Heart right ventricle (tissue), 16 donors: ENCODE measurements around the gene BTBD16. TPM values are rescaled to one million over a fixed set of nuclear protein-coding genes. Genes with fewer than 3 reads are reported as not detected.

Experiments used
- ATAC-seq, 8 donors: fragments of 200-7000 bp; cut with Tn5 transposase; one replicate each; pipeline ENCODE4 v1.9.1; 2020; ENCODE audit warnings: mild to moderate bottlenecking in 8 of 8, moderate library complexity in 8 of 8, moderate number of reproducible peaks in 1 of 8
- DNase-seq, 2 donors: peaks; one replicate each; pipeline ENCODE4 v3.0.0-alpha.2; 2020
- H3K27ac ChIP-seq, 10 donors: fragments of 200-600 bp; sonication (generic) in 2 of 10; one replicate each; pipeline versions ENCODE4 v1.5.0 to v1.8.0; 2020 to 2022; ENCODE audit warnings: mild to moderate bottlenecking in 3 of 10
- H3K27me3 ChIP-seq, 7 donors: fragments of 200-600 bp; one replicate each; pipeline ENCODE4 v1.8.0; 2021 to 2022; ENCODE audit warnings: mild to moderate bottlenecking in 2 of 7
- H3K36me3 ChIP-seq, 9 donors: fragments of 200-600 bp; sonication (generic) in 1 of 9; one replicate each; pipeline versions ENCODE4 v1.5.0 to v1.8.0; 2020 to 2022; ENCODE audit warnings: mild to moderate bottlenecking in 2 of 9
- H3K4me1 ChIP-seq, 9 donors: fragments of 200-600 bp; sonication (generic) in 1 of 9; one replicate each; pipeline versions ENCODE4 v1.5.0 to v1.8.0; 2020 to 2022; ENCODE audit warnings: mild to moderate bottlenecking in 4 of 9
- H3K4me3 ChIP-seq, 10 donors: fragments of 200-600 bp; sonication (generic) in 2 of 10; one replicate each; pipeline versions ENCODE4 v1.5.0 to v1.8.0; 2020 to 2022; ENCODE audit warnings: mild to moderate bottlenecking in 7 of 10, moderate library complexity in 2 of 10
- H3K9me3 ChIP-seq, 11 donors: fragments of 200-600 bp in 10 of 11; sonication (generic) in 2 of 11; one replicate each; pipeline versions ENCODE4 v1.5.0 to v1.8.0; 2013 to 2022; ENCODE audit warnings: mild to moderate bottlenecking in 2 of 11, control low read depth in 1 of 11, moderate library complexity in 1 of 11
- WGBS, 2 donors: extraction: QIAGEN DNeasy Blood & Tissue Kit; methylation state at CpG; one replicate each; pipeline ENCODE4 v1.1.7; 2013; ENCODE audit warnings: inconsistent platforms in 1 of 2; 5-methylcytosine and 5-hydroxymethylcytosine counted together
- intact Hi-C, 10 donors: fragments of 100-400 bp; cut with DNase I; formaldehyde crosslinking; loops; one replicate each; pipeline versions ENCODE4 v1.11.1 to v1.14.2; 2022
- long read RNA-seq, 3 donors: library from polyadenylated mRNA; unstranded; transcript quantifications; one replicate each; pipeline ENCODE4 v2.0.0, GENCODE V29; 2020 to 2021
- polyA plus RNA-seq, 2 donors: library from polyadenylated mRNA; stranded (reverse); fragments of 200-250 nt; gene quantifications; one replicate each; pipeline ENCODE4 v1.2.3, GENCODE V29; 2013
- total RNA-seq, 10 donors: library from RNA; stranded (reverse); fragmentation: NEBNext Ultra II Directional in 3 of 10; extraction: Animal tissue kit (Norgen Biotek cat#: 25700) in 3 of 10; gene quantifications; one replicate each; pipeline versions ENCODE4 v1.2.1 to v1.2.4, GENCODE V29; 2021 to 2023
- TF ChIP-seq, protein P1 (sequence below), 9 donors: fragments of 200-600 bp; sonication (generic) in 2 of 9; IDR thresholded peaks; one replicate each; pipeline versions ENCODE4 v1.5.0 to v1.8.0; 2021 to 2022; ENCODE audit warnings: antibody characterized with exemption in 9 of 9, mild to moderate bottlenecking in 5 of 9, moderate library complexity in 1 of 9
- donor health status: Arrhythmogenic right ventricular cardiomyopathy.
- donor health status: ischemic (EF 13 %, LVEDD 7.1; RV severe dilation, severe dysfunction).
- donor health status: healthy with polysubstance abuse.
- donor health status: DM: no; HTN: yes; CAD: no.
- donor health status: DM: no; HTN: no; CAD: no.
- donor health status: ischemic (EF 25% LVEDD 6.9; RV normal size, moderate dysfunction).
- donor health status: ischemic (EF 25% LVEDD 5.7; RV mildly dilated, moderate dysfunction).
- donor health status: healthy.
- donor health status: DM: yes; HTN: yes; CAD: no.
- donor health status: Ischemic cardiomyopathy.
- donor health status: ischemic (EF 35%, LVEDD 5.7; RV mildly dilated, moderate dysfunction).
- donor health status: nonischemic (EF 11% LVEDD 7.7; RV severe dilation, severe dysfunction).
- donor health status: DM: yes; HTN: yes; CAD: no.
- donor health status: PGD.
- donor health status: ischemic (EF 29% LVEDD 5.4; RV normal size, mild dysfunction).
- donor health status: nonischemic (EF 23%, LVEDD 6.1; RV moderate dilation, normal function).

Gene BTBD16
- total RNA-seq (under 1 TPM in 1 of 10 donors, not detected in 9; 0.76 TPM), polyA plus RNA-seq (under 1 TPM in 1 of 2 donors, not detected in 1; 0.29 TPM)
- long read RNA-seq, donor 1: 0 reads
- long read RNA-seq, donor 2: 0 reads
- long read RNA-seq, donor 3: 0 reads

GRCh38 chr10:122271076-122271475, at the start of gene BTBD16:
Gene BTBD16 (plus strand): TSS chr10:122271296. CDS start chr10:122275082, 3,786 bp downstream.
- Histone ChIP-seq H3K4me3 (no peak within 1 kb of the TSS), H3K27ac (no peak within 1 kb of the TSS), H3K27me3 (no peaks in the 10 kb centered on the region), H3K9me3 (no peaks in the 10 kb centered on the region), H3K36me3 (peaks cover 0 to 50% (median 0%) of the 10 kb centered on the region in 9 donors), H3K4me1 (peaks cover 0 to 20% (median 0%) of the 10 kb centered on the region in 9 donors)
- intact Hi-C loops: loop anchor here in 1 of 10 donors (10.0 kb wide), 2 partner anchors 126 to 216 kb away; no protein-coding TSS in a partner anchor
- WGBS, 2 donors: 54 to 63% methylated on average over 5 of the region's 5 CpGs
- ATAC-seq (no peak), DNase-seq (no peak)
- TF ChIP-seq, protein P1, sequence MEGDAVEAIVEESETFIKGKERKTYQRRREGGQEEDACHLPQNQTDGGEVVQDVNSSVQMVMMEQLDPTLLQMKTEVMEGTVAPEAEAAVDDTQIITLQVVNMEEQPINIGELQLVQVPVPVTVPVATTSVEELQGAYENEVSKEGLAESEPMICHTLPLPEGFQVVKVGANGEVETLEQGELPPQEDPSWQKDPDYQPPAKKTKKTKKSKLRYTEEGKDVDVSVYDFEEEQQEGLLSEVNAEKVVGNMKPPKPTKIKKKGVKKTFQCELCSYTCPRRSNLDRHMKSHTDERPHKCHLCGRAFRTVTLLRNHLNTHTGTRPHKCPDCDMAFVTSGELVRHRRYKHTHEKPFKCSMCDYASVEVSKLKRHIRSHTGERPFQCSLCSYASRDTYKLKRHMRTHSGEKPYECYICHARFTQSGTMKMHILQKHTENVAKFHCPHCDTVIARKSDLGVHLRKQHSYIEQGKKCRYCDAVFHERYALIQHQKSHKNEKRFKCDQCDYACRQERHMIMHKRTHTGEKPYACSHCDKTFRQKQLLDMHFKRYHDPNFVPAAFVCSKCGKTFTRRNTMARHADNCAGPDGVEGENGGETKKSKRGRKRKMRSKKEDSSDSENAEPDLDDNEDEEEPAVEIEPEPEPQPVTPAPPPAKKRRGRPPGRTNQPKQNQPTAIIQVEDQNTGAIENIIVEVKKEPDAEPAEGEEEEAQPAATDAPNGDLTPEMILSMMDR (IDR thresholded peaks at IDR 0.05): no peak

- Histone ChIP-seq H3K4me1 (peaks cover 0 to 3% (median 0%) of the 10 kb centered on the region in 9 donors), H3K9me3 (no peaks in the 10 kb centered on the region), H3K27me3 (no peaks in the 10 kb centered on the region), H3K27ac (no peak overlapping the region), H3K4me3 (no peak overlapping the region), H3K36me3 (peaks cover 0 to 100% (median 55%) of the 10 kb centered on the region in 9 donors)
- intact Hi-C loops: no loop called here
- peak in 3 of 8 donors; percentile 18 to 68 (median 48) for ATAC-seq
- 76 to 82% methylated on average over 5 of the region's 5 CpGs for WGBS, 2 donors
- DNase-seq: no peak
- TF ChIP-seq, protein P1 (IDR thresholded peaks at IDR 0.05): no peak
These were observed 49.1 kb upstream of the BTBD16 start for GRCh38 chr10:122221958-122222357.

GRCh38 chr10:122222638-122223037, 48.5 kb upstream of the BTBD16 start:
- TF ChIP-seq, protein P1 (IDR thresholded peaks at IDR 0.05): no peak
- peaks cover 0 to 100% (median 56%) of the 10 kb centered on the region in 9 donors for H3K36me3 ChIP-seq
- WGBS, 2 donors: 93% methylated on average over 7 of the region's 7 CpGs
- H3K27ac ChIP-seq: no peak overlapping the region
- peaks cover 0 to 3% (median 0%) of the 10 kb centered on the region in 9 donors for H3K4me1 ChIP-seq
- DNase-seq: no peak
- no peaks in the 10 kb centered on the region for H3K9me3 ChIP-seq
- intact Hi-C loops: no loop called here
- ATAC-seq: no peak
- H3K4me3 ChIP-seq: no peak overlapping the region
- no peaks in the 10 kb centered on the region for H3K27me3 ChIP-seq

GRCh38 chr10:122224159-122224558, 46.9 kb upstream of the BTBD16 start:
- H3K27ac ChIP-seq: no peak overlapping the region

More at GRCh38 chr10:122224159-122224558, 46.9 kb upstream of the BTBD16 start:
- Histone ChIP-seq H3K4me3 (no peak overlapping the region), H3K9me3 (no peaks in the 10 kb centered on the region), H3K27me3 (no peaks in the 10 kb centered on the region), H3K36me3 (peaks cover 2 to 100% (median 57%) of the 10 kb centered on the region in 9 donors), H3K4me1 (peaks cover 0 to 3% (median 0%) of the 10 kb centered on the region in 9 donors)
- ATAC-seq (no peak), DNase-seq (no peak)
- intact Hi-C loops: no loop called here
- WGBS, 2 donors: 90 to 91% methylated on average over 9 of the region's 9 CpGs
- TF ChIP-seq, protein P1 (IDR thresholded peaks at IDR 0.05): no peak
